SKM-1 (cell line): Measurements from ENCODE around the gene CBFA2T3.

Source experiments
- DNase-seq: peaks from one replicate; lab custom pipeline; 2025; ENCODE audit not compliant: unreplicated experiment; lab: John Stamatoyannopoulos, UW

CBFA2T3 gene

DNA sequence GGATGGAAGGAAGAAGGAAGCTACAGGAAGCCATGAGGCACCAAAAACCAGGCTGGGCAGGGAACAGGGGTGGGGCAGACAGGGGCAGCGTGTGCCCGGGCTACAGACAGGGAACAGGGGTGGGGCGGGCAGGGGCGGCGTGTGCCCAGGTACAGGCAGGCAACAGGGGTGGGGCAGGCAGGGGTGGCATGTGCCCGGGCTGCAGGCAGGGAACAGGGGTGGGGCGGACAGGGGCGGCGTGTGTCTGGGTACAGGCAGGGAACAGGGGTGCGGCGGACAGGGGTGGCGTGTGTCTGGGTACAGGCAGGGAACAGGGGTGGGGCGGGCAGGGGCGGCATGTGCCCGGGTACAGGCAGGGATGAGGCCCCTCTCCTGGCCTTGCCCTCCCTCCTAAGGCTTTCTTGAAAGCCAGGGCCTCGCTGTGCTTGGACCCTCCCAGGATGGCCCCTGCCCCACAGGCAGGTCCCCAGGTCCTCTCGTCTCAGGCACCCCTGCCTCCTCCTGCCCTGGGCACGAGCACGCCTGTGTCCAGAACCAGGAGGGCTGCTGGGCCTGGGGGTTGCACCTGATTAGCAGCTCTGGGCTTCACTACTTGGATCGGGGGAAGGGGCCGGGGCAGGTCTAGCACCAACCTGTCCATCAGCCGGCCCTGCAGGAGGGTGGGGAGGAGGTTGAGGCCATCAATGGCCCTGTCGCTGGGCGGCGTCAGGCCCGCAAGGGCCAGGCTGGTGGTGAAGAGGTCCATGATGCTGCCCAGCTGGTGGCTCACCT is 150.8 kb downstream of the CBFA2T3 start:
- DNase-seq, result no peak

- no peak for DNase-seq
Observed at GRCh38 chr16:88825146-88825545, 151.9 kb downstream of the CBFA2T3 start.
